Activated T-helper 2 cell treated with anti-CD3 and anti-CD28 coated beads, Interferon-gamma antibody, Interleukin-2, Interleukin-4, amounts not matched to agents 10 μg/mL and 5 μg/mL and 100 μg/mL, durations not matched to agents 14 hours and 24 hours and 36 hours (primary cell): ENCODE measurements around the gene MGAT5B. TPM values are rescaled to one million over a fixed set of nuclear protein-coding genes. Genes with fewer than 3 reads are reported as not detected.

Experiments
- DNase-seq: peaks from one replicate; pipeline ENCODE4 v3.0.0; 2021; ENCODE audit warnings: low spot score
- H3K27ac Mint-ChIP-seq: one replicate; pipeline ENCODE4 v1.8.0; 2021; ENCODE audit warnings: mixed read lengths
- H3K27me3 Mint-ChIP-seq: one replicate; pipeline ENCODE4 v1.8.0; 2021; ENCODE audit warnings: low read depth, mixed read lengths
- H3K36me3 Mint-ChIP-seq: one replicate; pipeline ENCODE4 v1.8.0; 2021; ENCODE audit warnings: low read depth, mixed read lengths
- H3K4me1 Mint-ChIP-seq: one replicate; pipeline ENCODE4 v1.8.0; 2021; ENCODE audit warnings: low read depth, mixed read lengths
- H3K4me3 Mint-ChIP-seq: one replicate; pipeline ENCODE4 v1.8.0; 2021; ENCODE audit warnings: low read depth, mild to moderate bottlenecking, moderate library complexity, mixed read lengths
- H3K9me3 Mint-ChIP-seq: one replicate; pipeline ENCODE4 v1.8.0; 2021; ENCODE audit warnings: mixed read lengths
- intact Hi-C: fragments of 100-400 bp; cut with micrococcal nuclease; formaldehyde crosslinking; loops from one replicate; pipeline ENCODE4 v1.15.1; 2023
- total RNA-seq: library from RNA; stranded (reverse); gene quantifications from 2 replicates; pipeline ENCODE4 v1.2.3, GENCODE V29; 2022

MGAT5B gene
- 0.55 TPM in 2 replicates for total RNA-seq

DNA sequence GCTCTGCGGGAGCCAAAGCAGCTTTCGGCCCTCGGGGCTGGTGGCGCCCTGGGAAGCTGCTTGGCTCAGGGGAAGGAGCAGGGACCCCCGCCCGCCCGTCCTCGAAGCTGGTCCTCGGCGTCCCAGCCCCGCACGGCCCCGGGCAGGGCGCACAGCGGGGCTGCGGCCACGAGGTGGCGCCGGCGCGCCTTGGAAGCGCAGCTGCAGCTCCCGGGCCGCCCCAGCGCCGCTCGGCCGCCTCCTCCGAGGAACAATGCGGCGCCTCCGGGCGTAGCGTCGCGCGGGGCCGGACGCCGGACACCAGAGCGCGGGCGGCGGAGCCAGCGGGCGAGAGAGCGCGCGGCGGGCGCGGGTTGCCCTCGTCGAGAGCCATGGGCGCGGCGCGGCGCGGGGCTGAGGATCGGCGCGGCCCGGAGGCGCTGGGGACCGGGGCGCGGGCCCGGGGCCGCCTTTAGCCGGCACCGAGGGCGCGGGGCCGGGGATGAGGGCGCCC, at the start of gene MGAT5B:
Gene MGAT5B, plus strand, starts transcription at position 229 of the 493 bp plus-strand sequence. CDS start 626 bp downstream, outside the sequence.
- peak within 1 kb of the TSS; percentile 77 for H3K4me3 Mint-ChIP-seq
- DNase-seq, result peak; percentile 68
- intact Hi-C loops, result loop anchor here (2.0 to 10.0 kb wide), 3 partner anchors 189 to 377 kb away; no protein-coding TSS in a partner anchor
- H3K27me3 Mint-ChIP-seq, result peaks cover 35% of the 10 kb centered on the region
- no peaks in the 10 kb centered on the region for H3K36me3 Mint-ChIP-seq
- no peaks in the 10 kb centered on the region for H3K9me3 Mint-ChIP-seq
- H3K27ac Mint-ChIP-seq, result no peak within 1 kb of the TSS
- peaks cover 5% of the 10 kb centered on the region for H3K4me1 Mint-ChIP-seq

- H3K27ac Mint-ChIP-seq, result no peak overlapping the region
- H3K9me3 Mint-ChIP-seq, result no peaks in the 10 kb centered on the region
- no peak overlapping the region for H3K4me3 Mint-ChIP-seq
- intact Hi-C loops, result no loop called here
- DNase-seq, result no peak
- peaks cover 25% of the 10 kb centered on the region for H3K27me3 Mint-ChIP-seq
- no peaks in the 10 kb centered on the region for H3K36me3 Mint-ChIP-seq
- H3K4me1 Mint-ChIP-seq, result peaks cover 7% of the 10 kb centered on the region
Observed at GRCh38 chr17:76820039-76820438, 48.2 kb upstream of the MGAT5B start.

DNA sequence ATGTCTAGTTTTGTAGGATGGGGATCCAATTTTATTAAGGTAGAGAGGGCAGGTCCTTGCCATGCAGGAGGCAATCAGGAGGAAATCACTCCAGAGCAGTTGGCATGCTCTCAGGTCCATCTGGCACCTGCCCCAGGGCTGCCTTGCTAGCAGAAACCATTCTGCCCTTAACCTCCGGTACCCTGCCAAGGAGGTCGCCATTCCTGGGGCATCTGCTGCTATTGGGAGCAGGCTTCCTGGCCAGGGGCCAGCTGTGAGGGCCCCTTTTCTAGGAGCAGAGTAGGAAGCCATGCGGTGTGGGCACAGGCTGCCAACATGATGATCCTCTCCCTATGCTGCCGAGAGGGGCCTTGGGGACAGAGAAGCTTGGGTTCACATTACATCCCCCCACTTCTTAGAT, 47.6 kb upstream of the MGAT5B start:
- no peaks in the 10 kb centered on the region for H3K9me3 Mint-ChIP-seq
- peaks cover 25% of the 10 kb centered on the region for H3K27me3 Mint-ChIP-seq
- intact Hi-C loops, result no loop called here
- H3K4me3 Mint-ChIP-seq, result no peak overlapping the region
- H3K27ac Mint-ChIP-seq, result no peak overlapping the region
- no peak for DNase-seq
- H3K36me3 Mint-ChIP-seq, result no peaks in the 10 kb centered on the region
- peaks cover 7% of the 10 kb centered on the region for H3K4me1 Mint-ChIP-seq

DNA sequence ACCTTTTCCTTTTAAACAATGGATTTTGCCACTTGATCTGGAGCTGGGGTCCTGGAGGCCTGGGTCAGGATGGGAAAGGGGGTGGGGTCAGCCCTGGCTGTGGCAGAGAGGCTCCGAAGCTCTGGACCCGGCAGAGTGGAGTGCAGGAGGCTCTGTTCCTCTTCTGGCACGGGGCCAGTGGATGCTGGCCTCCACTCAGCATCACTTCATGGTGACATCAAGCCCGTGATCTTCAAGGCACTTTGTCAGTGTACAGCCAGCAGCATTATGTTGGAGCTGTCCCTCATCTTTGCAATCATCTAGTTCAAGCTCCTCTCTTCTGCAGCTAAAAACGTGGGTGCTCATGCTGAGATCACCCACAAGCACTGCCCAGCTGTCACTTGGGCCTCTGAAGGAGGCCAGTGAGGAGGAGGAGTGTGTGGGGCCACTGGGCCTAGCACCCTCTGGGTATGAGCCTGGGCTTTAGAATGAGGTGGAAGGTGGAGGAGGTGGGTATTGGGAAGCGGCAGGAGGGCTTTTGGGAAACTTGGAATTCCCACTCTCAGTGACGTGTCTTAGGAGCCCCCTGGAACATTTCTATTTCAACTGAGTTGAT, 45.9 kb upstream of the MGAT5B start:
- no peak for DNase-seq
- Mint-ChIP-seq H3K9me3 (no peaks in the 10 kb centered on the region), H3K27ac (no peak overlapping the region), H3K36me3 (no peaks in the 10 kb centered on the region), H3K27me3 (peaks cover 23% of the 10 kb centered on the region), H3K4me1 (peaks cover 2% of the 10 kb centered on the region), H3K4me3 (no peak overlapping the region)
- intact Hi-C loops, result no loop called here

DNA sequence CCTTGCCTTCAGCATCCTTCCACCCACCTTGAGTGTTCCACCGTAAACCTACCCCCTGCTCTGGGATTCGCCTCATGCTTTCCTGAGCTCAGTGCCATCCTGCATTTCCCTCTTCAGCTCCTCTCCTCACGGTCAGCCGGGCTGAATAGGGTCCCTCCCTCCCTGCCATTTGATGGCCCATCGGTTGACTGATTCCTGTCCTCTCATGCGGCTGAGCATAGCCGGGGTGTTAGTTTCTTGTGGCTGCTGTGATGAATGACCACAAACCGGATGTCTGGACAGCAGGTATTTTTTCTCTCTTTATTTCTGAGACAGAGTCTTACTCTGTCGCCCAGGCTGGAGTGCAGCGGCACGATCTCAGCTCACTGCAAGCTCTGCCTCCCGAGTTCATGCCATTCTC, 44.1 kb upstream of the MGAT5B start:
- intact Hi-C loops, result no loop called here
- H3K27ac Mint-ChIP-seq, result no peak overlapping the region
- no peak overlapping the region for H3K4me3 Mint-ChIP-seq
- H3K4me1 Mint-ChIP-seq, result peaks cover 2% of the 10 kb centered on the region
- no peaks in the 10 kb centered on the region for H3K36me3 Mint-ChIP-seq
- H3K9me3 Mint-ChIP-seq, result no peaks in the 10 kb centered on the region
- H3K27me3 Mint-ChIP-seq, result peaks cover 15% of the 10 kb centered on the region
- no peak for DNase-seq

DNA sequence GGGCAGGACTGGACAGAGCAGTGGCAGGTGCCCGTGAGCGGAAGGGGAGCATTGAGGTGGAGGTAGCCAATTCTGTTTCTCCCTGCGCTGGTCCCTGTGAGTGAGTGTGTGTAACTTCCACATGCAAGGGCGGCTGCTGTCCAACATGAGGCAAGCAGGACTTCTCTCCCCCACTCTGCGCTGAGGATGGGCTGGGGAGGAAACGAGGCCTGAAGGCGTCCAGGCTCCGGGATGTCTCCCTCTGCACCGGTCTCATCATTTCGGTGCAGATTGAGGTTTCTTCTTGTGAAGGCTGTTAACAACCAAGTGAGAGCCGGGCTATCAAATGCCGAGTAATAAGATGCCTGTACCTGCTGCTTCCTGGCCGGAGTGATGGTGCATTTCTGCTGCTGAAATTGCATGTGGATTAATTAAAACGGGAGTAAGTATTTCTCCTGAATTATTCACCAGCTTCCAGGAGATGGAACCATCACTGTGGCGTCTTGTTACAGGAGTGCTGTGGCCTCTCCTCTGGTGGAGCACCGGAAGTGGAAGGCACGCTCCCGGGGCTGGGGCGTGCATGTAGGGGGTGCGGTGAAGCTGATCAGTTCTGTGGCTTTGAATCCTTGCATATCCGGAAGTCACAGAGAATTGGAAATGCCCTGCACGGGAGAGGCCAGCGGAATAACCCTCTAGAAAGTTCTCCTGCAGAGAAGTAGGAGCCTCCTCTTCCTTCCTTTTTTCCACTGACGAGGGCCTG, 41.7 kb upstream of the MGAT5B start:
- peaks cover 2% of the 10 kb centered on the region for H3K4me1 Mint-ChIP-seq
- no peak overlapping the region for H3K4me3 Mint-ChIP-seq
- no peaks in the 10 kb centered on the region for H3K9me3 Mint-ChIP-seq
- H3K27me3 Mint-ChIP-seq, result peaks cover 8% of the 10 kb centered on the region
- intact Hi-C loops, result no loop called here
- H3K27ac Mint-ChIP-seq, result no peak overlapping the region
- H3K36me3 Mint-ChIP-seq, result no peaks in the 10 kb centered on the region
- DNase-seq, result no peak

DNA sequence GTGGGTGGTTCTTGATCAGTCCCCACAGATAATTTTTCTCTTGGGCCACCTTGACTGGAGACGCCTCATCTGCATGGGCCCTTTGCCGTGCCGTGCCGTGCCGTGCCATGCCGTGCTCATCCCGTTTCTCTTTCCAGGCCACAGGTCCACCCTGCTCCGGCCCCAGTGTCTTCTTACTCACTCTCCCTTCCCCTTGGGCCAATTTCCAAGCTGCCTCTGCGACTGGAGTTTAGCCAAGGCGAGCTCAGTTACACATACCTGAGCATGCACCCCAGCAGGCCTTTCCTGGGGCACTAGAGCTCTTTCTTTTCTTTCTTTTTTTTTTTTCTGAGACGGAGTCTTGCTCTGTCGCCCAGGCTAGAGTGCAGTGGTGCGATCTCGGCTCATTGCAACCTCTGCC, 40.5 kb upstream of the MGAT5B start:
- H3K4me3 Mint-ChIP-seq, result no peak overlapping the region
- H3K27me3 Mint-ChIP-seq, result peaks cover 8% of the 10 kb centered on the region
- no peak overlapping the region for H3K27ac Mint-ChIP-seq
- DNase-seq, result no peak
- H3K36me3 Mint-ChIP-seq, result no peaks in the 10 kb centered on the region
- intact Hi-C loops, result no loop called here
- no peaks in the 10 kb centered on the region for H3K9me3 Mint-ChIP-seq
- peaks cover 2% of the 10 kb centered on the region for H3K4me1 Mint-ChIP-seq

DNA sequence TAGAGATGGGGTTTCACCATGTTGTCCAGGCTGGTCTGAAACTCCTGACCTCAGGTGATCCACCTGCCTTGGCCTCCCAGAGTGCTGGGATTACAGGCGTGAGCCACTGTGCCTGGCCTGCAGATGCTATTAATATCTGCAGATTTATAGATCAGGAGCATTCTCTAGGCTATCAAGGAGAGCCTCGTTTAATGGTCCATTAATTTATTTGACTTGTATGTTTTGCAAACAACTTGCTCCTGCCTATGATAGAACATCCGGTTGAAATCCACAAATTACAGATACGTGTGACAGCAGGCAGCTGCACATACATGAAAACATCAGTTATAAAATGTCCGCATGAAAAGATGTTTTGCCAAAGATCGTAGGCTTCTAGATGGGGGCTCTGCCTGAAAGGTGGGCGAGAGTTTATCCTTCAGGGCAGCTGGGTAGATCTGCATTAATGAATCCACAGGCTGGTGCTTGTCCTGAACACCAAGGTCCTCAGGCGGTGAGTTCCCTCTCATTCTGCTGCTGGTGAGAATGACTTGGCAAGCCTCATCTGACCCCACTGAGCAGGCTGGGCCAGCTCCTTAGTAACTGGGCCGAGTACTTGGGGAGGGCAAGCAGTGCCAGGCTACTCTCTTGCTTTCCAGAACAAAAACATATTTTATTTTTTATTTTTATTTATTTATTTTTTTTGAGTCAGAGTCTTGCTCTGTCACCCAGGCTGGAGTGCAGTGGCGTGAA, 37.1 kb upstream of the MGAT5B start:
- no peak for DNase-seq
- H3K27me3 Mint-ChIP-seq, result peaks cover 2% of the 10 kb centered on the region
- no peaks in the 10 kb centered on the region for H3K36me3 Mint-ChIP-seq
- H3K9me3 Mint-ChIP-seq, result no peaks in the 10 kb centered on the region
- peaks cover 2% of the 10 kb centered on the region for H3K4me1 Mint-ChIP-seq
- no peak overlapping the region for H3K27ac Mint-ChIP-seq
- H3K4me3 Mint-ChIP-seq, result no peak overlapping the region
- intact Hi-C loops, result no loop called here

DNA sequence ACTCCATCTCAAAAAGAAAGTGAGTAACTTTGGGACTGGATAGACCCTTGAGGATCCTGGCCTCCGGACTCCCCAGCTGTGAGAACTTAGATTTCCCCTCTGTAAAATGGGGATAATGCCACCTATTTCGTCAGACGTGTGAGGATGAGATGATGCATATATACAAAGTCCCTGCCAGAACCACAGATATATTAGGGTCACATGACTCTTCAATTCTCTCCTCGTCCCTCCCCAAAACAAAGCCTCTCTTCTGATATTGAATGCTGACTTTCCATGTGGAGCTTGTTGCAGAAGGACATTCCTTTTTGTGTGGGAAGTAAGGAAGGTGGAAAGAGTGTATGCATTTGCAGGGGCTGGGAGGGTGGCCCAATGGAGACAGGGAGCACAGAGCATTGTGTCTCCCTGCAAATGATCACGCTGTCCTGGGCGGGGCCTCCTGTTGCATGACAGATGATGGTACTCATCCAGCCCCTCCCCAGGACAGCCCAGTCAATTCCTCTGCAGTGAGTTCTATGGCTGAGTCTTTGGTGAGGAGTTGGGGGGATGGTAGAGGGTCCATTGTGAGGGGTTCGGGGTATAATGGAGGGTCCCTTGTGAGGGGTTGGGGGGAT, 35.1 kb upstream of the MGAT5B start:
- H3K4me1 Mint-ChIP-seq, result no peaks in the 10 kb centered on the region
- DNase-seq, result no peak
- intact Hi-C loops, result no loop called here
- H3K27me3 Mint-ChIP-seq, result peaks cover 2% of the 10 kb centered on the region
- H3K36me3 Mint-ChIP-seq, result no peaks in the 10 kb centered on the region
- H3K4me3 Mint-ChIP-seq, result no peak overlapping the region
- no peaks in the 10 kb centered on the region for H3K9me3 Mint-ChIP-seq
- H3K27ac Mint-ChIP-seq, result no peak overlapping the region

DNA sequence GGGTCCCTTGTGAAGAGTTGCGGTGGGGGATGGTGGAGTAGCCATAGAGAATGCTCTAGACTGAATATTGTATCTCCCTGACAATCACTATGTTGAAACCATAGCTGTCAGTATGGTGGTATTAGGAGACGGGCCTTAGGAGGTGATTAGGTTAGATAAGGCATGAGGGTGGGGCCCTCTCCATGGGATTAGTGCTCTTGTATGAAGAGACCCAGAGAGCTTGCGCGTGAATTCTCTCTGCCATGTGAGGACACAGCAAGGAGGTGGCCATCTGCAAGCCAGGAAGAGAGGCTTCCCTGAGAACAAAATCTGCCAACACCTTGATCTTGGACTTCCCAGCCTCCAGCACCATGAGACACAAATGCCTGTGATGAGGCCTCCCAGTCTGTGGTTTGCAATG, 34.5 kb upstream of the MGAT5B start:
- Mint-ChIP-seq H3K9me3 (no peaks in the 10 kb centered on the region), H3K36me3 (no peaks in the 10 kb centered on the region), H3K4me1 (no peaks in the 10 kb centered on the region), H3K27me3 (peaks cover 2% of the 10 kb centered on the region), H3K27ac (no peak overlapping the region), H3K4me3 (no peak overlapping the region)
- intact Hi-C loops, result no loop called here
- no peak for DNase-seq

GRCh38 chr17:76834870-76835269, 33.3 kb upstream of the MGAT5B start:
- DNase-seq, result no peak
- no peak overlapping the region for H3K4me3 Mint-ChIP-seq
- H3K4me1 Mint-ChIP-seq, result peaks cover 2% of the 10 kb centered on the region
- intact Hi-C loops, result no loop called here
- H3K36me3 Mint-ChIP-seq, result no peaks in the 10 kb centered on the region
- H3K9me3 Mint-ChIP-seq, result no peaks in the 10 kb centered on the region
- no peak overlapping the region for H3K27ac Mint-ChIP-seq
- H3K27me3 Mint-ChIP-seq, result peaks cover 7% of the 10 kb centered on the region

- Mint-ChIP-seq H3K27ac (no peak overlapping the region), H3K4me1 (peaks cover 11% of the 10 kb centered on the region), H3K4me3 (no peak overlapping the region), H3K9me3 (no peaks in the 10 kb centered on the region), H3K36me3 (no peaks in the 10 kb centered on the region), H3K27me3 (peaks cover 41% of the 10 kb centered on the region)
- no peak for DNase-seq
- intact Hi-C loops, result no loop called here
Observed at GRCh38 chr17:76840443-76840767, 27.8 kb upstream of the MGAT5B start.
